Activated naive CD4-positive, alpha-beta T cell treated with anti-CD3 and anti-CD28 coated beads, Interleukin-2, amount 10 ng/mL, durations not matched to agents 7 days and 5 days (primary cell): ENCODE data around the gene LDLRAD3.
"Not testable (repeated sequence)": the region's sequence is repeated elsewhere in the genome, so short reads cannot be mapped to it uniquely, and the experiment has no call there.

Experiments
- CTCF ChIA-PET: fragments of 350-600 bp; sonication (Branson Sonifier 250); formaldehyde crosslinking; loops from one replicate; lab custom pipeline; 2021; ENCODE audit warnings: antibody characterized with exemption; lab: Charles Lee
- DNase-seq: peaks from one replicate; pipeline ENCODE4 v3.0.0-alpha.2; 2020
- H3K27ac Mint-ChIP-seq: one replicate; pipeline ENCODE4 v1.8.0; 2021; ENCODE audit warnings: mild to moderate bottlenecking, moderate library complexity, mixed read lengths
- H3K27me3 Mint-ChIP-seq: one replicate; pipeline ENCODE4 v1.8.0; 2021; ENCODE audit warnings: mild to moderate bottlenecking, mixed read lengths
- H3K36me3 Mint-ChIP-seq: one replicate; pipeline ENCODE4 v1.8.0; 2021; ENCODE audit warnings: mixed read lengths
- H3K4me1 Mint-ChIP-seq: one replicate; pipeline ENCODE4 v1.8.0; 2021; ENCODE audit warnings: mixed read lengths
- H3K4me3 Mint-ChIP-seq: one replicate; pipeline ENCODE4 v1.8.0; 2021; ENCODE audit warnings: mild to moderate bottlenecking, moderate library complexity, mixed read lengths
- H3K9me3 Mint-ChIP-seq: one replicate; pipeline ENCODE4 v1.8.0; 2021; ENCODE audit warnings: mixed read lengths

Gene LDLRAD3

DNA sequence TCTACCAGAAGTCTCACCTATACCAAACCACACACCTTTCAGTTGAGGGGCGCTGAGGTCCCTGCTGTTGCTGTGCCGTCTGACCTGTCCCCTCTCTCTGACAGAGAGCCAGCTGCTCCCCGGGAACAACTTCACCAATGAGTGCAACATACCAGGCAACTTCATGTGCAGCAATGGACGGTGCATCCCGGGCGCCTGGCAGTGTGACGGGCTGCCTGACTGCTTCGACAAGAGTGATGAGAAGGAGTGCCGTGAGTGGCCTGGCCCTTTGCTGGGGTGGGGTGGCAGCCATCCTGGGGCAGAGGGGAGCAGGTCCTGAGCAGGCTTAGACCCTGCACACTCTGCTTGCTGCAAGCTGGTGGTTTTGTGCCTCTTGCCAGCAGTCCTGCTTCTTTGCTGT lies 92.1 kb downstream of the LDLRAD3 start:
- H3K9me3 Mint-ChIP-seq = no peaks in the 10 kb centered on the region
- H3K27me3 Mint-ChIP-seq = peaks cover 9% of the 10 kb centered on the region
- DNase-seq = no peak
- no peak overlapping the region for H3K27ac Mint-ChIP-seq
- H3K36me3 Mint-ChIP-seq = no peaks in the 10 kb centered on the region
- H3K4me1 Mint-ChIP-seq = no peaks in the 10 kb centered on the region
- H3K4me3 Mint-ChIP-seq = no peak overlapping the region
- CTCF ChIA-PET = no interaction called here

- no peak overlapping the region for H3K27ac Mint-ChIP-seq
- CTCF ChIA-PET = no interaction called here
- no peak for DNase-seq
- no peaks in the 10 kb centered on the region for H3K9me3 Mint-ChIP-seq
- H3K27me3 Mint-ChIP-seq = peaks cover 12% of the 10 kb centered on the region
- H3K36me3 Mint-ChIP-seq = no peaks in the 10 kb centered on the region
- no peaks in the 10 kb centered on the region for H3K4me1 Mint-ChIP-seq
- H3K4me3 Mint-ChIP-seq = no peak overlapping the region
Measured at GRCh38 chr11:36037031-36037430, 93.2 kb downstream of the LDLRAD3 start.

DNA sequence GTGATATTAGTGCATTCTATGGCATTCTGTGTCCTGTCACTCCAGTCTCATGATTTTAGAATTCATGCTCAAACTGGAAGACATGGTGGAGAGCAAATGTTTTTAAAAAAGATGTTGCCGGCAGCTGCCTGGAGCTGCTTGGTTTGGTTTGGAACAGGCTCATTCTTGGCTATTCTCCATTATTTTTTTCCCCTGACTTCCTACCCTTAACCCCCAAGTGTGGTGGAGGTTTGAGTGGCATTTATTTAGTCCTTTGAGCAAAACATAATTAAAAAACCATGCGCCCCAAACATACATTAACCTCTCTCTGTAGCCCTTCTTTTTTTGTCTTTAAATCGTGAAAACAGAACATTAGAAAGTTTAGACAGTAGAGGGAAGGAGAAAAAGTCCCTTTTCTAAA lies 94.7 kb downstream of the LDLRAD3 start:
- Mint-ChIP-seq H3K4me3 (no peak overlapping the region), H3K36me3 (no peaks in the 10 kb centered on the region), H3K9me3 (no peaks in the 10 kb centered on the region), H3K4me1 (no peaks in the 10 kb centered on the region), H3K27me3 (peaks cover 14% of the 10 kb centered on the region), H3K27ac (no peak overlapping the region)
- CTCF ChIA-PET = no interaction called here
- DNase-seq = no peak

DNA sequence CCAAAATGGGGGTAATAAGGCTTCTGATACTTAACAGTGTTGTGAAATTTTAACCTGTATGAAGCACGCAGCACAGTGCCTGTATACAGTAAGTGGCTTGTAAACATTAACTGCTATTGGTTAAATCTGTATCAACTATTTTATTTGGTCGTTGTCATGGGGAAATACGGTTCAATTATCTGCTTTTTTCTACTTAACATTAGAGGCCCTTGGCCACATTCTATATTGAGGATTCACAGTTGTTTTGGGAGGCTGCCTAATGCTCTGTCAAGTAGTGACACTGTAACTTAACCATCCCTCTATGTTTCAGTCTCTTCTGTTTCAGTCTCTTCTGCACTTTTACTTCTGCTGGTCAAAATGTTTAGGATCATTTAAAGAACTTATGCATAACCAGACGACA lies 95.6 kb downstream of the LDLRAD3 start:
- CTCF ChIA-PET = no interaction called here
- H3K36me3 Mint-ChIP-seq = no peaks in the 10 kb centered on the region
- H3K27me3 Mint-ChIP-seq = peaks cover 10% of the 10 kb centered on the region
- H3K27ac Mint-ChIP-seq = no peak overlapping the region
- no peak for DNase-seq
- no peaks in the 10 kb centered on the region for H3K4me1 Mint-ChIP-seq
- no peak overlapping the region for H3K4me3 Mint-ChIP-seq
- no peaks in the 10 kb centered on the region for H3K9me3 Mint-ChIP-seq

DNA sequence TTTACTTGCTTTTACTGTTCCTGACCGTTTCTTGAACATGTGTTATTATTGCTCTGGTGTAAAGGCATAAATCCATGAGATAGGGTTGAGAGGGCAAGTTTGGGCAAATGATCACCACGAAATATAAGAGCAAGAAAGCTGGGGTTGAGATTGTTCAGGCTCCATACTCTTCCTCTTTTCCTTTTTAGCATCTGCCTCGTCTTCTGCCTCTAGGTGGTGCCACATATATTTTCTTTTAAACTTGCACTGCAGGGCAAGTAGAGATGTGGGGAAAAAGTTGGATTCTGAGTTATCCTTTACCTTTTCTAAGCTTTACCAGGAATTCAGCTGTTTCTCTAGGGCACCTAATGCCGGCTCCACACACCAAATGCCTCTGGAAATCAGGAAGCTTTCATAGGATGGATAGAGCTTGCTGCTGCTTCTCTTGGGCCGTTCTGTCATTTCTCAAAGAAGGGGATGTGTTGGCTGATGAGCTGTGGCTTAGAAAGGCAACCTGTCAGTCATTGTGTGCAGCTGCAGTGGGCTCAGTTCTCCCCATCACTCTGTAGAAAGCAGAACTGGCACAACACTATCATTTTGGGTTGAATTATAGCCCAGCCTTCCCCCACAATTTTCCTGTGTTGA lies 98.2 kb downstream of the LDLRAD3 start:
- H3K9me3 Mint-ChIP-seq = no peaks in the 10 kb centered on the region
- peaks cover 10% of the 10 kb centered on the region for H3K27me3 Mint-ChIP-seq
- CTCF ChIA-PET = interaction anchor here (0.9 to 2.2 kb wide), 9 partner anchors 11 to 426 kb away, joined by 3 to 16 read pairs (median 4); no protein-coding TSS in a partner anchor
- H3K36me3 Mint-ChIP-seq = no peaks in the 10 kb centered on the region
- H3K4me3 Mint-ChIP-seq = no peak overlapping the region
- DNase-seq = no peak
- H3K27ac Mint-ChIP-seq = no peak overlapping the region
- no peaks in the 10 kb centered on the region for H3K4me1 Mint-ChIP-seq

DNA sequence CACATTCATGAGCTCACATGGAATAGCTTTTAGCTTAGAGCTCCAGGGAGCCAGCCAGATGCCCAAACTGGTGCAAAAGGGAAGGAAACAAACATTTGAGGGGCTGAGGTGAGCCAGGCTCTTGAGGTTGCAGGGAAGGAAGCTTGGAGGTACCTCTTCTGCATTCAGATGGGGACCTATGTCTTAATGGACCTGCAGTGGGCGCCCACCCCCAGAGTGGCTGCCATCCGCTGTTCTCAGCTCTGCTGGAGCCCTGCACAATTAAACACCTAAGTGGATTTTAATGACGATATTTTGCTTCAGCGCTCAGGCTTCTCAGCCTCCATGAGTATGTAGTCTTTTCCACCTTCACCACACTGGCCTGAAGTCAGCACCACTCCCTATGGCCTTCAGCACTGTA lies 100.8 kb downstream of the LDLRAD3 start:
- Mint-ChIP-seq H3K4me1 (no peaks in the 10 kb centered on the region), H3K27ac (no peak overlapping the region), H3K36me3 (no peaks in the 10 kb centered on the region), H3K27me3 (peaks cover 10% of the 10 kb centered on the region), H3K9me3 (no peaks in the 10 kb centered on the region), H3K4me3 (no peak overlapping the region)
- CTCF ChIA-PET = no interaction called here
- DNase-seq = no peak

DNA sequence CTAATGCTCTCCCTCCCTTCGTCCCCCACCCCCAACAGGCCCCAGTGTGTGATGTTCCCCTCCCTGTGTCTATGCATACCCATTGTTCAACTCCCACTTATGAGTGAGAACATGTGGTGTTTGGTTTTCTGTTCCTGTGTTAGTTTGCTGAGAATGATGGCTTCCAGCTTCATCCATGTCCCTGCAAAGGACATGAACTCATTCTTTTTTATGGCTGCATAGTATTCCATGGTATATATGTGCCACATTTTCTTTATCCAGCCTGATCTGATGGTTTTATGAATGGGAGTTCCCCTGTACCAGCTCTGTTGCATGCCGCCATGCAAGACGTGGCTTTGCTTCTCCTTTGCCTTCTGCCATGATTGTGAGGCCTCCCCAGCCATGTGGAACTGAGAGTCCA lies 102.1 kb downstream of the LDLRAD3 start:
- H3K27me3 Mint-ChIP-seq, H3K4me1 Mint-ChIP-seq, H3K9me3 Mint-ChIP-seq, CTCF ChIA-PET, H3K36me3 Mint-ChIP-seq, DNase-seq, H3K4me3 Mint-ChIP-seq, H3K27ac Mint-ChIP-seq: not testable (repeated sequence)

DNA sequence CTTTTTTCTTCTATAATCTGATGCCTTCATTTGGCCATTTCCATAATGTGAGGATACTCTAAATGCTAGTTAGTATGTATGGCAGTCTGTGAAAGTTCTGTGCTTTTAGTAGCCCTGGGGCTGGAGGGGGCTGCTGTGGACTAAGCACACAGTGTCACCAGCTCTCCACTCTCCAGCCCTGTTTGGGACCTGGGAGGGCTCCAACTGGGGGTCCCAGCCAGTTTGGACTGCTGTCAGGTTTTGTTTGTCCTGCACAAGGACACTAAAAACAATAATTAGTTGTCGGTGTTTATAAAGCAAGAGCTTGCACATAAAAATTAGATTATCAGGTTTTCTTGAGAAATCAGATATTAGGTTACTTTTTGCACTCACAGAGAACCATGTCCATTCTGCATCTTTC lies 103.1 kb downstream of the LDLRAD3 start:
- Mint-ChIP-seq H3K36me3 (no peaks in the 10 kb centered on the region), H3K4me1 (no peaks in the 10 kb centered on the region), H3K4me3 (no peak overlapping the region), H3K9me3 (no peaks in the 10 kb centered on the region), H3K27ac (no peak overlapping the region), H3K27me3 (peaks cover 3% of the 10 kb centered on the region)
- no peak for DNase-seq
- CTCF ChIA-PET = no interaction called here

DNA sequence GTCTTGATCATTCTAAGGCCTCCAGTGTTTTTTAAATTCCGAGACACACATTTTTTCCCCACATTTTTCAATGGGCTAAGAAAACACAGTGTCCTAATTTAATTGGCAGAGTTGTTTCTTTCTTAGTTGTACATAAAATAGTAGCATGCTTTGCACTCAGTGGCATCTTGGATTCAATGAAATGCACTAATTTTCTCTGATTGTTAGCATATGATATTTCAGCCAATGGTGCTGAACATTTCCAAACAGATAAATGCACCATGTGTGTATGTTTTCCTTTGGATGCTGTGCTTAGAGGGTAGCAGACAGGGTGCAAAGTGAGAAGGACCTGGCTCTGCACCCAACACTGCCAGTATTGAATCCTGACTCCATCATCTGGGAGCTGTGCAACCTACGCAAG lies 103.5 kb downstream of the LDLRAD3 start:
- CTCF ChIA-PET = no interaction called here
- H3K4me3 Mint-ChIP-seq = no peak overlapping the region
- no peak overlapping the region for H3K27ac Mint-ChIP-seq
- H3K4me1 Mint-ChIP-seq = no peaks in the 10 kb centered on the region
- DNase-seq = no peak
- H3K27me3 Mint-ChIP-seq = no peaks in the 10 kb centered on the region
- H3K36me3 Mint-ChIP-seq = no peaks in the 10 kb centered on the region
- H3K9me3 Mint-ChIP-seq = no peaks in the 10 kb centered on the region

DNA sequence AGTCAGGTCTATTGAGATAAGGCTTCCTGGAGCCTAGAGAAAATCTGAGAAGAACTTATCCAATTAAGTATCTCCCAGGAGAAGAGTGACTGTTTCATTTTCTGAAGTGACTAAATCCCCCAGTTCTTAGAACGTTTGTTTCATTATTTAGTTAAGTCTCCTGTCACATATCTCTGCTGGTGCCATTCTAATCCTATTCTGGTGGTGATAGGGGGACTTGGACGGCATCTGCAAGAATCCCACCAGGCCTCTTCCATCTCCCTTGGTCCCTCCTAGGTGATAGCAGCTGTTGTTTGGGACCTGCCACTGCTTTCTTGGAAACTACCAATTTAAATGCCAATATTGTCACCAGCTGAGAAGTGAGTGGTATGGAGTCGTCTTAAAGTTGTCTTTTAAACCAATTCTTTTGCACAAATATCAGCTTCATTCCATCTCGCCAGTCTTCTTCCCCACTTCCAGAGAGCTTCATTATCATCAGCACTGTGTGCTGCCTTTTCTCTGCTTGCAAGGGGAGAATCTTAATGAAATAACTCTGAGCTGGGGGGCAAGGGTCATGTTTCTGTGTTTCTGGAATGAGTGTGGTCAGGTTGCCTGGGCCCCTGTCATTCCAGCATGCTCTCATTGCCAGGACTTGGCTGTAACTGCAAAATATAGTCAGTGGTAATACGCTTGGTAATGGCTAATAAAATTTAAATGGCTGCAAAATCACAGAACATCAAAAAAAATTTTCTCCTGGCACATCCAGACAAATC lies 104.8 kb downstream of the LDLRAD3 start:
- CTCF ChIA-PET = no interaction called here
- H3K27ac Mint-ChIP-seq = no peak overlapping the region
- no peaks in the 10 kb centered on the region for H3K9me3 Mint-ChIP-seq
- H3K4me1 Mint-ChIP-seq = no peaks in the 10 kb centered on the region
- DNase-seq = no peak
- no peaks in the 10 kb centered on the region for H3K27me3 Mint-ChIP-seq
- H3K4me3 Mint-ChIP-seq = no peak overlapping the region
- H3K36me3 Mint-ChIP-seq = no peaks in the 10 kb centered on the region

DNA sequence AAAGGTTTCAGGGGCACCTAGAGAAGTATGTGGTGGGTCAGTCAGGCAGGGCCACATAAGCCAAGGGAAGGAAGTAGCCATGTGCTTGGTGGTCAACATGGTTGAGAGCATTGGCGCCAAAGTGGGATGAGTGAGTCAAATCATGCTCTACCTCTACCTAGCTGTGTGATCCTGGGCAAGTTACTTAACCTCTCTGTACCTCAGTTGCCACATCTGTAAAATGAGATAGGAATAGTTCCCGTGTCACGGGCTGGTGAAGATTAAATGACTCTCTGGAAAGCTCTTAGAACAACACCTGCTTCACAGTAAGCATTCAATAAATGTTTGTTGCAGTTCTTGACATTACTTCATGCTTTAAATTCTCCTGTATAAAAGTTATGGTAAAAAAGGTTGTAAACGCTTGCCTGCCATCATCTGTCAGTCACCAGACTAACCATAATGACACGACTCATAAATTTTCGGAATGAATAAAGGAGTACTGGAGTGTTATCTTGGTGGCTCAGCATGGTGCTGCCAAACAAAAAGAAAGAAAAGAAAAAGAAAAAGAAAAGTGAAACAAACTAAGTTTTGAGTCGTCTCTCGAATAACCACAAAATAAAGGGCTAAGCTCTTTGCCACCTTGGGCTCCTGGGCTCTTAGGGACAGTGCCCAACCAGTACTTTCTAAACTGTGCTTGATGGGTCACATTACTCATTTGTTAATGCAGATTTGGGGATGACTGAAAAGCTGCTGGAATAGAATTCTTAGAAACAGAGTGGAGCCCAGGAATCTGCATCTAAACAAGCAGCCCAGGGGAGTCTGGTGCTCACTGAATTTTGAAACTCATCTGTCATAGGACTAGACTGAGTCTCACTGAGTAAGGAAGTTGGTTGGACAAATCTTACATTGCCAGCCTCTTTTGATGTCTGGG lies 107.6 kb downstream of the LDLRAD3 start:
- no peaks in the 10 kb centered on the region for H3K36me3 Mint-ChIP-seq
- DNase-seq = no peak
- H3K4me1 Mint-ChIP-seq = no peaks in the 10 kb centered on the region
- no peak overlapping the region for H3K27ac Mint-ChIP-seq
- no peak overlapping the region for H3K4me3 Mint-ChIP-seq
- CTCF ChIA-PET = no interaction called here
- peaks cover 6% of the 10 kb centered on the region for H3K9me3 Mint-ChIP-seq
- no peaks in the 10 kb centered on the region for H3K27me3 Mint-ChIP-seq

DNA sequence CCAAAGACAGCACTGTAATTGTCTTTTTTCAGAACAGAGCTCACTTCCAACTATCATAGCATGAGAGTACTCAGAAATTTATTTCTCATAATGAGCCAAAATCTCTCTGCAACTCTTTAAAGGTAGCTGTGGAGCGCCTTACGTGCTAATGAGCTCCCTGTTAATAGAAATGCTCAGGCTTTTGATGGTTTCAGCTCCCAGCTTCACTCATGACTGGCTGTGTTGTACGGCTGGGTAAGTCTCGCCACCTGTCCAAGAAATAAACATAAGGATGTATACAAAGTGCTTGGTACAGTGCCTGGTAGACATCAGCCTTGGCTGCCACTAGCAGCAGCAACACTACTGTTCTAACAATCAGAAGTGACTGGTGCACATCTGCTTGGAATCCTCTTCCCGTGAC lies 109.4 kb downstream of the LDLRAD3 start:
- Mint-ChIP-seq H3K9me3 (peaks cover 6% of the 10 kb centered on the region), H3K36me3 (no peaks in the 10 kb centered on the region), H3K4me3 (no peak overlapping the region), H3K4me1 (no peaks in the 10 kb centered on the region), H3K27ac (no peak overlapping the region), H3K27me3 (no peaks in the 10 kb centered on the region)
- CTCF ChIA-PET = interaction anchor here (1.4 kb wide), 1 partner anchor 11 kb away, joined by 3 read pairs; no protein-coding TSS in a partner anchor
- no peak for DNase-seq

GRCh38 chr11:36053862-36054261 lies 110.0 kb downstream of the LDLRAD3 start:
- Mint-ChIP-seq H3K36me3 (no peaks in the 10 kb centered on the region), H3K4me3 (no peak overlapping the region), H3K4me1 (no peaks in the 10 kb centered on the region), H3K27ac (no peak overlapping the region), H3K9me3 (peaks cover 6% of the 10 kb centered on the region), H3K27me3 (no peaks in the 10 kb centered on the region)
- DNase-seq = no peak
- CTCF ChIA-PET = no interaction called here

DNA sequence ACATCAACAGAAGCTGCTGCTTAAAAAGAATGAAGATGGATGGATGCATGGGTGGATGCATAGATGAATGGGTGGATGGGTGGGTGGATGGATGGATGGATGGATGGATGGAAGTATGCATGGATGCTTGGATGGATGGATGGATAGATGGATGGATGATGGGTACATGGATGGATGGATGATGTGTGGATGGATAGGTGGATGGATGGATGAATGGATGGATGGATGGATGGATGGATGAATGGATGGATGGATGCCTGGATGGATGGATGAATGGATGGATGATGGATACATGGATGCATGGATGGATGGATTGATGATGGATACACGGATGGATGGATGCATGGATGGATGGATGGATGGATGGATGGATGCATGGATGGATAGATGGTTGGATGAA lies 110.8 kb downstream of the LDLRAD3 start:
- H3K9me3 Mint-ChIP-seq = peaks cover 6% of the 10 kb centered on the region
- no peaks in the 10 kb centered on the region for H3K36me3 Mint-ChIP-seq
- CTCF ChIA-PET = no interaction called here
- no peak overlapping the region for H3K27ac Mint-ChIP-seq
- no peak for DNase-seq
- no peak overlapping the region for H3K4me3 Mint-ChIP-seq
- peaks cover 4% of the 10 kb centered on the region for H3K27me3 Mint-ChIP-seq
- H3K4me1 Mint-ChIP-seq = no peaks in the 10 kb centered on the region
